HepG2 (cell line): Measurements from ENCODE around the gene H6PD. TPM values are rescaled to one million over a fixed set of nuclear protein-coding genes. Genes with fewer than 3 reads are reported as not detected.
A peak's percentile ranks its signal among the peaks of the same experiment; 100 is the strongest.

Source experiments
- ATAD3A ChIP-seq: sonication (generic); formaldehyde crosslinking; IDR thresholded peaks from 2 replicates; pipeline ENCODE4 v1.4.0; 2020; ENCODE audit warnings: missing genetic modification reagents
- ETV5 ChIP-seq: IDR thresholded peaks from 2 replicates; pipeline ENCODE4 v1.6.1; 2018; ENCODE audit warnings: missing biosample characterization, missing genetic modification reagents, inconsistent platforms, borderline replicate concordance
- FLYWCH1 ChIP-seq: sonication (generic); formaldehyde crosslinking; IDR thresholded peaks from 2 replicates; pipeline ENCODE4 v1.8.1; 2023; ENCODE audit warnings: mild to moderate bottlenecking, missing genetic modification reagents
- FOXA1 ChIP-seq, 2 experiments: fragments of 450-650 bp in 1 of 2; sonication (generic) in 1 of 2; formaldehyde crosslinking in 1 of 2; IDR thresholded peaks; 2 replicates each; pipeline versions ENCODE4 v1.4.0 to v1.6.1; 2016 to 2020; ENCODE audit warnings: missing genetic modification reagents in 1 of 2
- GTF3A ChIP-seq: sonication (generic); formaldehyde crosslinking; conservative IDR thresholded peaks from 2 replicates; pipeline ENCODE4 v1.4.0; 2020; ENCODE audit warnings: mild to moderate bottlenecking, missing genetic modification reagents
- HNRNPLL ChIP-seq: fragments of 200-400 bp; formaldehyde crosslinking; IDR thresholded peaks from 2 replicates; pipeline ENCODE4 v1.6.1; 2017; ENCODE audit warnings: mild to moderate bottlenecking, low read depth, low read length; ENCODE audit not compliant: poor library complexity, severe bottlenecking
- IKZF1 ChIP-seq: fragments of 450-650 bp; IDR thresholded peaks from 2 replicates; pipeline ENCODE4 v1.7.1; 2016
- KAT8 ChIP-seq: IDR thresholded peaks from 2 replicates; pipeline ENCODE4 v1.6.1; 2016; ENCODE audit warnings: missing genetic modification reagents, missing compliant biosample characterization
- MAZ ChIP-seq, 2 experiments: sonication (generic) in 1 of 2; formaldehyde crosslinking in 1 of 2; IDR thresholded peaks; 2 replicates each; pipeline versions ENCODE4 v1.5.0 to v1.6.1; 2012 to 2020; ENCODE audit warnings: low read depth in 2 of 2, mild to moderate bottlenecking in 2 of 2, borderline replicate concordance in 1 of 2, improper control_type of control experiment in 1 of 2, low read length in 1 of 2, missing genetic modification reagents in 1 of 2, moderate library complexity in 1 of 2
- TSC22D2 ChIP-seq: sonication (generic); formaldehyde crosslinking; IDR thresholded peaks from 2 replicates; pipeline ENCODE4 v1.5.1; 2020; ENCODE audit warnings: missing genetic modification reagents, mild to moderate bottlenecking, borderline replicate concordance
- YY1 ChIP-seq: IDR thresholded peaks from 2 replicates; pipeline ENCODE4 v1.6.1; 2011; ENCODE audit warnings: low read length, low read depth, moderate library complexity, mild to moderate bottlenecking; ENCODE audit not compliant: insufficient read depth, insufficient replicate concordance
- ZNF12 ChIP-seq: sonication (generic); formaldehyde crosslinking; IDR thresholded peaks from 2 replicates; pipeline ENCODE4 v1.5.0; 2020; ENCODE audit warnings: missing genetic modification reagents
- polyA plus RNA-seq, 8 experiments: library from polyadenylated mRNA; depleted of rRNA in 3 of 8; stranded (reverse) in 7 of 8; unstranded in 1 of 8; fragments of >200 nt; fragmentation: Illumina TruSeq in 4 of 8; extraction: Trizol in 4 of 8; gene quantifications; 2 replicates each; pipeline versions ENCODE4 v1.2.1 to v1.2.3, GENCODE V29; 2011 to 2016; ENCODE audit warnings: low read depth in 4 of 8, missing spikeins in 1 of 8, mixed read lengths in 1 of 8; ENCODE audit not compliant: insufficient read depth in 1 of 8
- total RNA-seq, 5 experiments: library from RNA; depleted of rRNA; stranded (reverse); fragments of >200 nt; fragmentation: Illumina TruSeq; extraction: Trizol; gene quantifications; 2 replicates each; pipeline ENCODE4 v1.2.3, GENCODE V29; 2016; ENCODE audit warnings: low read depth in 1 of 5
- TF ChIP-seq, protein P1 (sequence below): sonication (generic); formaldehyde crosslinking; IDR thresholded peaks from 2 replicates; pipeline ENCODE4 v1.5.0; 2020; ENCODE audit warnings: missing genetic modification reagents
- TF ChIP-seq, protein P2 (sequence below): sonication (generic); formaldehyde crosslinking; IDR thresholded peaks from 2 replicates; pipeline ENCODE4 v1.5.0; 2020; ENCODE audit warnings: mild to moderate bottlenecking, missing genetic modification reagents, borderline replicate concordance
- TF ChIP-seq, protein P3 (sequence below): sonication (generic); formaldehyde crosslinking; IDR thresholded peaks from 2 replicates; pipeline ENCODE4 v1.5.0; 2020; ENCODE audit warnings: mild to moderate bottlenecking, missing genetic modification reagents

The H6PD gene
- total and polyA plus RNA-seq, 2 of the 13 experiments (the other 11 are each of a cell fraction or from before 2014, with no cell fraction given), result 9.3 to 14.1 TPM

DNA sequence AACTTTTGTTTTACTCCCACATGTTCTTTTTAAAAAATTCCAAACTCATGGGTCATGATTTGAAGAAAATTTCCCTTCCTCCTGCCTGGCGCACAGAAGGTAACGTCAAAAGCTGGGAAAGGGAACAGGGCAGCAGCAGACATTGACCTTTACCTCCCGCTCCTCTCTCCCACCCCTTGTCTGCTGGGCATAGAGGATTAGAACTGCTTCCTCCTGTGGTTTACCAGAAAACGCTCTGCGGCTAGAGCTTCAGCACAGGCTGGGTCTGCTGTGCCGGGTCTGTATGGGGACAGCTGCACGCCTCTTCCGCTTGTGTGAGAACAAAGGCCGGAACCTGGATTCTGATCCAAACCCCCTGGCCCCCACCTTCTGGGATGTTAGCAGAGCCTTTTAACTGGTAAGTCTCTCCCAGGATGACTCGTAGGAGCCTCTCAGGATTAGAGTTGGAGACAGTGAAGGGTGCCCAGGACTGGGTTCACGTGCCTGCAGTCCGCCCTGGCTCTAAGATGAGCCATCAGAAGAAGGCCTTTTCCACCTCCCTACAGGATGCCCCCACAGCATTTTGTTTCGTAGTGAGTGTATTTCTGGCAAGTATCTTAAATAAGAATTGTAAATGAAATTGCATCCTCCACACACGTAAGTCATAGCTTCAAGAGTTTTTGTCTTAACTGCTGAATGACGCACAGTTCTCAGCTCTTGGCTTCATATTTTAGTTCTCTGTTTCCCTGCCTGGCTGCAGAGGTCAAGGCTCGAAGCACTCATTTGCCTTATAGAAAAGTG lies 5.2 kb downstream of the H6PD start (continued):
- TF ChIP-seq, protein P1, sequence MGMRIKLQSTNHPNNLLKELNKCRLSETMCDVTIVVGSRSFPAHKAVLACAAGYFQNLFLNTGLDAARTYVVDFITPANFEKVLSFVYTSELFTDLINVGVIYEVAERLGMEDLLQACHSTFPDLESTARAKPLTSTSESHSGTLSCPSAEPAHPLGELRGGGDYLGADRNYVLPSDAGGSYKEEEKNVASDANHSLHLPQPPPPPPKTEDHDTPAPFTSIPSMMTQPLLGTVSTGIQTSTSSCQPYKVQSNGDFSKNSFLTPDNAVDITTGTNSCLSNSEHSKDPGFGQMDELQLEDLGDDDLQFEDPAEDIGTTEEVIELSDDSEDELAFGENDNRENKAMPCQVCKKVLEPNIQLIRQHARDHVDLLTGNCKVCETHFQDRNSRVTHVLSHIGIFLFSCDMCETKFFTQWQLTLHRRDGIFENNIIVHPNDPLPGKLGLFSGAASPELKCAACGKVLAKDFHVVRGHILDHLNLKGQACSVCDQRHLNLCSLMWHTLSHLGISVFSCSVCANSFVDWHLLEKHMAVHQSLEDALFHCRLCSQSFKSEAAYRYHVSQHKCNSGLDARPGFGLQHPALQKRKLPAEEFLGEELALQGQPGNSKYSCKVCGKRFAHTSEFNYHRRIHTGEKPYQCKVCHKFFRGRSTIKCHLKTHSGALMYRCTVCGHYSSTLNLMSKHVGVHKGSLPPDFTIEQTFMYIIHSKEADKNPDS (CRISPR knock-in tag), result no peak
- TF ChIP-seq ZNF12 (CRISPR knock-in tag) (peak; percentile 94), MAZ (IDR thresholded peaks at IDR 0.05; ENCODE audit: borderline replicate concordance, low read depth, low read length) (0 out of 2 replicates have a peak, but pooled peaks have one; percentile 43), MAZ (CRISPR knock-in tag; IDR thresholded peaks at IDR 0.05; ENCODE audit: low read depth) (peak; percentile 77), ETV5 (CRISPR knock-in tag) (peak; percentile 82), HNRNPLL (no peak), GTF3A (CRISPR knock-in tag) (no peak; the same call in 1 of the 2 replicates), FLYWCH1 (CRISPR knock-in tag) (no peak), ATAD3A (CRISPR knock-in tag) (no peak), FOXA1 (IDR thresholded peaks at IDR 0.05) (no peak), FOXA1 (CRISPR knock-in tag; IDR thresholded peaks at IDR 0.05) (no peak), YY1 (no peak), TSC22D2 (no peak), IKZF1 (no peak), KAT8 (peak; percentile 56; the same call in 1 of the 2 replicates)
- TF ChIP-seq, protein P2, sequence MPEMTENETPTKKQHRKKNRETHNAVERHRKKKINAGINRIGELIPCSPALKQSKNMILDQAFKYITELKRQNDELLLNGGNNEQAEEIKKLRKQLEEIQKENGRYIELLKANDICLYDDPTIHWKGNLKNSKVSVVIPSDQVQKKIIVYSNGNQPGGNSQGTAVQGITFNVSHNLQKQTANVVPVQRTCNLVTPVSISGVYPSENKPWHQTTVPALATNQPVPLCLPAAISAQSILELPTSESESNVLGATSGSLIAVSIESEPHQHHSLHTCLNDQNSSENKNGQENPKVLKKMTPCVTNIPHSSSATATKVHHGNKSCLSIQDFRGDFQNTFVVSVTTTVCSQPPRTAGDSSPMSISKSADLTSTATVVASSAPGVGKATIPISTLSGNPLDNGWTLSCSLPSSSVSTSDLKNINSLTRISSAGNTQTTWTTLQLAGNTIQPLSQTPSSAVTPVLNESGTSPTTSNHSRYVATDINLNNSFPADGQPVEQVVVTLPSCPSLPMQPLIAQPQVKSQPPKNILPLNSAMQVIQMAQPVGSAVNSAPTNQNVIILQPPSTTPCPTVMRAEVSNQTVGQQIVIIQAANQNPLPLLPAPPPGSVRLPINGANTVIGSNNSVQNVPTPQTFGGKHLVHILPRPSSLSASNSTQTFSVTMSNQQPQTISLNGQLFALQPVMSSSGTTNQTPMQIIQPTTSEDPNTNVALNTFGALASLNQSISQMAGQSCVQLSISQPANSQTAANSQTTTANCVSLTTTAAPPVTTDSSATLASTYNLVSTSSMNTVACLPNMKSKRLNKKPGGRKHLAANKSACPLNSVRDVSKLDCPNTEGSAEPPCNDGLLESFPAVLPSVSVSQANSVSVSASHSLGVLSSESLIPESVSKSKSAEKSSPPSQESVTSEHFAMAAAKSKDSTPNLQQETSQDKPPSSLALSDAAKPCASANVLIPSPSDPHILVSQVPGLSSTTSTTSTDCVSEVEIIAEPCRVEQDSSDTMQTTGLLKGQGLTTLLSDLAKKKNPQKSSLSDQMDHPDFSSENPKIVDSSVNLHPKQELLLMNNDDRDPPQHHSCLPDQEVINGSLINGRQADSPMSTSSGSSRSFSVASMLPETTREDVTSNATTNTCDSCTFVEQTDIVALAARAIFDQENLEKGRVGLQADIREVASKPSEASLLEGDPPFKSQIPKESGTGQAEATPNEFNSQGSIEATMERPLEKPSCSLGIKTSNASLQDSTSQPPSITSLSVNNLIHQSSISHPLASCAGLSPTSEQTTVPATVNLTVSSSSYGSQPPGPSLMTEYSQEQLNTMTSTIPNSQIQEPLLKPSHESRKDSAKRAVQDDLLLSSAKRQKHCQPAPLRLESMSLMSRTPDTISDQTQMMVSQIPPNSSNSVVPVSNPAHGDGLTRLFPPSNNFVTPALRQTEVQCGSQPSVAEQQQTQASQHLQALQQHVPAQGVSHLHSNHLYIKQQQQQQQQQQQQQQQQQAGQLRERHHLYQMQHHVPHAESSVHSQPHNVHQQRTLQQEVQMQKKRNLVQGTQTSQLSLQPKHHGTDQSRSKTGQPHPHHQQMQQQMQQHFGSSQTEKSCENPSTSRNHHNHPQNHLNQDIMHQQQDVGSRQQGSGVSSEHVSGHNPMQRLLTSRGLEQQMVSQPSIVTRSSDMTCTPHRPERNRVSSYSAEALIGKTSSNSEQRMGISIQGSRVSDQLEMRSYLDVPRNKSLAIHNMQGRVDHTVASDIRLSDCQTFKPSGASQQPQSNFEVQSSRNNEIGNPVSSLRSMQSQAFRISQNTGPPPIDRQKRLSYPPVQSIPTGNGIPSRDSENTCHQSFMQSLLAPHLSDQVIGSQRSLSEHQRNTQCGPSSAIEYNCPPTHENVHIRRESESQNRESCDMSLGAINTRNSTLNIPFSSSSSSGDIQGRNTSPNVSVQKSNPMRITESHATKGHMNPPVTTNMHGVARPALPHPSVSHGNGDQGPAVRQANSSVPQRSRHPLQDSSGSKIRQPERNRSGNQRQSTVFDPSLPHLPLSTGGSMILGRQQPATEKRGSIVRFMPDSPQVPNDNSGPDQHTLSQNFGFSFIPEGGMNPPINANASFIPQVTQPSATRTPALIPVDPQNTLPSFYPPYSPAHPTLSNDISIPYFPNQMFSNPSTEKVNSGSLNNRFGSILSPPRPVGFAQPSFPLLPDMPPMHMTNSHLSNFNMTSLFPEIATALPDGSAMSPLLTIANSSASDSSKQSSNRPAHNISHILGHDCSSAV (CRISPR knock-in tag), result no peak
- TF ChIP-seq, protein P3, sequence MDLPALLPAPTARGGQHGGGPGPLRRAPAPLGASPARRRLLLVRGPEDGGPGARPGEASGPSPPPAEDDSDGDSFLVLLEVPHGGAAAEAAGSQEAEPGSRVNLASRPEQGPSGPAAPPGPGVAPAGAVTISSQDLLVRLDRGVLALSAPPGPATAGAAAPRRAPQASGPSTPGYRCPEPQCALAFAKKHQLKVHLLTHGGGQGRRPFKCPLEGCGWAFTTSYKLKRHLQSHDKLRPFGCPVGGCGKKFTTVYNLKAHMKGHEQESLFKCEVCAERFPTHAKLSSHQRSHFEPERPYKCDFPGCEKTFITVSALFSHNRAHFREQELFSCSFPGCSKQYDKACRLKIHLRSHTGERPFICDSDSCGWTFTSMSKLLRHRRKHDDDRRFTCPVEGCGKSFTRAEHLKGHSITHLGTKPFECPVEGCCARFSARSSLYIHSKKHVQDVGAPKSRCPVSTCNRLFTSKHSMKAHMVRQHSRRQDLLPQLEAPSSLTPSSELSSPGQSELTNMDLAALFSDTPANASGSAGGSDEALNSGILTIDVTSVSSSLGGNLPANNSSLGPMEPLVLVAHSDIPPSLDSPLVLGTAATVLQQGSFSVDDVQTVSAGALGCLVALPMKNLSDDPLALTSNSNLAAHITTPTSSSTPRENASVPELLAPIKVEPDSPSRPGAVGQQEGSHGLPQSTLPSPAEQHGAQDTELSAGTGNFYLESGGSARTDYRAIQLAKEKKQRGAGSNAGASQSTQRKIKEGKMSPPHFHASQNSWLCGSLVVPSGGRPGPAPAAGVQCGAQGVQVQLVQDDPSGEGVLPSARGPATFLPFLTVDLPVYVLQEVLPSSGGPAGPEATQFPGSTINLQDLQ, result no peak
